ENCODE results near the gene SIM2. TPM values are rescaled to one million over a fixed set of nuclear protein-coding genes. Genes with fewer than 3 reads are reported as not detected.

The SIM2 gene
- total RNA-seq, 4 donors from 2014 or later = 20.3 to 49.4 (median 29.9) TPM

- H3K4me3 ChIP-seq = no peak overlapping the region
- H3K9me3 ChIP-seq = no peaks in the 10 kb centered on the region
- H3K36me3 ChIP-seq = peaks cover 0 to 60% (median 0%) of the 10 kb centered on the region in 3 donors
- H3K27ac ChIP-seq = peak overlapping the region in 1 of 4 donors; percentile 14
- intact Hi-C loops (cut with DNase I) = no loop called here
- H3K4me1 ChIP-seq = peaks cover 0 to 41% (median 6%) of the 10 kb centered on the region in 3 donors
- no peak for TF ChIP-seq POLR2A (IDR thresholded peaks at IDR 0.05)
- no peak for TF ChIP-seq CTCF (IDR thresholded peaks at IDR 0.05)
- H3K27me3 ChIP-seq = peaks cover 0 to 52% (median 0%) of the 10 kb centered on the region in 4 donors
- DNase-seq = no peak
- WGBS, 2 donors = 78% methylated on average over 17 to 22 of the region's 25 CpGs
Observed at GRCh38 chr21:36722370-36723368, 23.8 kb downstream of the SIM2 start.

- peaks cover 0 to 68% (median 0%) of the 10 kb centered on the region in 3 donors for H3K36me3 ChIP-seq
- intact Hi-C loops (cut with DNase I) = no loop called here
Observed at GRCh38 chr21:36723371-36723881, 24.5 kb downstream of the SIM2 start.

DNA sequence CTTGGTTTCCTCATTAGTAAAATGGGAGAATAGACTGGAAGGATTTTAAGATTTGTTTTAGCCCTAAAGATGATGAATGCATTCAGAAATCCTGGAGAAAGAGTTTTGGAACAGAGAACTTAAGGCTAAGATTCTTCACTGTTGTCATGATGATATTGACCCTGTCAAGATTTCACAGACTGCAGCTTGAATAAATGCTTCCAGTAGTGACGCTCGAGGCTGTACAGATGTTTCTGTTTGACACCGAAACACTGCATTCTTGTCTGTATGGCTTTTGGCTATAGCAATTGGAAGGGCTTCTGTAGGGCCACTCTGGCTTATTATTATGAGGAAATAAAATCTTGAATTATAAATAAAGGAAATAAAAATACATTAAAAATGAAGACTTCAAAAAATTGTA is 25.7 kb downstream of the SIM2 start:
- peaks cover 0 to 33% (median 0%) of the 10 kb centered on the region in 4 donors for H3K27me3 ChIP-seq
- 65 to 76% methylated on average over 3 of the region's 3 CpGs for WGBS, 2 donors
- DNase-seq = no peak

More at GRCh38 chr21:36723371-36723881, 24.5 kb downstream of the SIM2 start:
- TF ChIP-seq POLR2A (IDR thresholded peaks at IDR 0.05) = no peak
- no peak for TF ChIP-seq CTCF (IDR thresholded peaks at IDR 0.05)
- no peak for DNase-seq
- Histone ChIP-seq H3K4me1 (peaks cover 0 to 34% (median 4%) of the 10 kb centered on the region in 3 donors), H3K27ac (no peak overlapping the region), H3K27me3 (peaks cover 0 to 45% (median 0%) of the 10 kb centered on the region in 4 donors), H3K4me3 (no peak overlapping the region), H3K9me3 (no peaks in the 10 kb centered on the region)
- 80 to 87% methylated on average over 10 to 13 of the region's 14 CpGs for WGBS, 2 donors

DNA sequence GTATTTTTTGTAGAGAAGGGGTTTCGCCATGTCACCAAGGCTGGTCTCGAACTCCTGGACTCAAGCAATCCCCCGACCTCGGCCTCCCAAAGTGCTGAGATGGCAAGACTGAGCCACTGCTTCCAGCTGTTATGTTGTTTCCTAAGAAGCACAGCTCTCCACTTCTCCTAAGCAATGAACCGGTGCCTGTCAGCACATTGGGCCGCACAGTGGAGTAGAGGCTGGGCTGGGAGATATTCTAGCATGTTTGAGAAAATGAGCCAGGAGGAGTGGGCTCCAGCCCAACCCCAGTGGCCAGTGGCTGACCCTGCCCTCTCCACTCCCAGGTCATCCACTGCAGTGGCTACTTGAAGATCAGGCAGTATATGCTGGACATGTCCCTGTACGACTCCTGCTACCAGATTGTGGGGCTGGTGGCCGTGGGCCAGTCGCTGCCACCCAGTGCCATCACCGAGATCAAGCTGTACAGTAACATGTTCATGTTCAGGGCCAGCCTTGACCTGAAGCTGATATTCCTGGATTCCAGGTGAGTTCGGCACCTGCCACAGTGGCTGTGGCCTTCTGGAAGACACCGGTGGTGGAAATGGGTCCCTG is 27.0 kb downstream of the SIM2 start:
- peaks cover 0 to 15% (median 0%) of the 10 kb centered on the region in 3 donors for H3K4me1 ChIP-seq
- no peak overlapping the region for H3K4me3 ChIP-seq
- TF ChIP-seq POLR2A (IDR thresholded peaks at IDR 0.05) (no peak), CTCF (IDR thresholded peaks at IDR 0.05) (no peak)
- H3K9me3 ChIP-seq = no peaks in the 10 kb centered on the region
- 97 to 100% methylated on average over 1 to 10 of the region's 12 CpGs for WGBS, 2 donors
- no peak for DNase-seq
- H3K27me3 ChIP-seq = peaks cover 0 to 27% (median 0%) of the 10 kb centered on the region in 4 donors
- H3K27ac ChIP-seq = no peak overlapping the region
- H3K36me3 ChIP-seq = peaks cover 0 to 88% (median 0%) of the 10 kb centered on the region in 3 donors
- intact Hi-C loops (cut with DNase I) = no loop called here

More for the DNA sequence above, 25.7 kb downstream of the SIM2 start:
- intact Hi-C loops (cut with DNase I) = no loop called here
- H3K36me3 ChIP-seq = peaks cover 0 to 80% (median 0%) of the 10 kb centered on the region in 3 donors
- peaks cover 0 to 22% (median 0%) of the 10 kb centered on the region in 3 donors for H3K4me1 ChIP-seq
- H3K4me3 ChIP-seq = no peak overlapping the region
- TF ChIP-seq CTCF (IDR thresholded peaks at IDR 0.05) (no peak), POLR2A (IDR thresholded peaks at IDR 0.05) (no peak)
- no peaks in the 10 kb centered on the region for H3K9me3 ChIP-seq
- no peak overlapping the region for H3K27ac ChIP-seq
